Measurements from ENCODE around the gene MIOS.
A peak's percentile ranks its signal among the peaks of the same experiment; 100 is the strongest.

The MIOS gene

GRCh38 chr7:7564323-7564780, 2.3 kb upstream of the MIOS start:
- TF ChIP-seq ZFX (IDR thresholded peaks at IDR 0.05) (no peak), CTCF (conservative IDR thresholded peaks at IDR 0.05) (no peak)
- no peak overlapping the region for H3K27ac ChIP-seq

GRCh38 chr7:7565018-7565680, 1.5 kb upstream of the MIOS start:
- peak overlapping the region; percentile 94 for H3K27ac ChIP-seq
- TF ChIP-seq CTCF (conservative IDR thresholded peaks at IDR 0.05) (no peak), ZFX (IDR thresholded peaks at IDR 0.05) (no peak)

DNA sequence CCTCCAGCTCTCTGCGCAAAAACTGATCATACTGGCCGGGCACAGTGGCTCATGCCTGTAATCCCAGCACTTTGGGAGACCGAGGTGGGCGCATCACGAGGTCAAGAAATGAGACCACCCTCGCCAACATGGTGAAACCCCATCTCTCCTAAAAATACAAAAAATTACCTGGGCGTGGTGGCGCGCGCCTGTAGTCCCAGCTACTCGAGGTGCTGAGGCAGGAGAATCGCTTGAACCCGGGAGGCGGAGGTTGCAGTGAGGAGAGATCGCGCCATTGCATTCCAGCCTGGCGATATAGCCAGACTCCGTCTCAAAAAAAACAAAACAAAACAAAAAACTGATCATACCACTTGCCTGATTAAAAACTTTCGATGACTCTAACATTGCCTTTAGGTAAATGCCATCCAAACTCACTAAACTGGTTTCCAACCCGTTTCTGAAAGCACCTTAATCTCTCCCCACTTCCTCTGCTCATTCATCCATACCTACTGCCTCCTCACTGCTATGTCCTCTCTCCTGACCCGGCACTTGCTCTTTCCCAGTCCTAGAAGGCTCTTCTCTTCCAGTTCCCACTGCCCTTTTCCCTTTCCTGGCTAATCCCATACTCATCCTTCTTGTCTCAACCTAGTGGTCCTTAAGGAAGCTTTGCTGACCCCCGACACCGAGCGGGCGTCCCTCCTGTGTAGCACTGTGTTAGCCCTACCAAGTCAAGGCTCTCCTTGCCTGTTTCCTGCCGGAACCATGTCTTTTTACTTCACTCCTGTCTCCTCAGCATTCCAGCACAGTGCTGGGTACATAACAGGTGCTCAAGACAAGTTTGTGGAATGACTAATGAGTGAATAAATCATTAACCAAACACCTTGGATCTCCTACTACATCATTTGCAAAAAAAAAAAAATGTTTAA, 686 bp upstream of the MIOS start:
- H3K27ac ChIP-seq: peak overlapping the region; percentile 94
- TF ChIP-seq CTCF (conservative IDR thresholded peaks at IDR 0.05): no peak
- TF ChIP-seq ZFX (IDR thresholded peaks at IDR 0.05): no peak

- H3K27ac ChIP-seq: no peak overlapping the region
- TF ChIP-seq ZFX (IDR thresholded peaks at IDR 0.05) (no peak), CTCF (conservative IDR thresholded peaks at IDR 0.05) (no peak)
Observed at GRCh38 chr7:7567898-7568531, 1.3 kb downstream of the MIOS start.

- TF ChIP-seq CTCF (conservative IDR thresholded peaks at IDR 0.05) (no peak), ZFX (IDR thresholded peaks at IDR 0.05) (no peak)
- no peak overlapping the region for H3K27ac ChIP-seq
Observed at GRCh38 chr7:7568553-7568952, 1.9 kb downstream of the MIOS start.

GRCh38 chr7:7569081-7569527, 2.4 kb downstream of the MIOS start:
- TF ChIP-seq CTCF (conservative IDR thresholded peaks at IDR 0.05) (no peak), ZFX (IDR thresholded peaks at IDR 0.05) (no peak)
- H3K27ac ChIP-seq: no peak overlapping the region

All from C4-2B (cell line).